Thoracic aorta endothelial cell (primary cell): ENCODE measurements around the gene F2. TPM values are rescaled to one million over a fixed set of nuclear protein-coding genes. Genes with fewer than 3 reads are reported as not detected.
A peak's percentile ranks its signal among the peaks of the same experiment; 100 is the strongest.

ENCODE experiments used
- small RNA-seq: library from RNA; depleted of rRNA; stranded (forward); fragments of <200 nt; gene quantifications from one replicate; pipeline ENCODE3, GENCODE V24; 2012
- total RNA-seq: library from RNA; depleted of rRNA; stranded (reverse); fragments of >200 nt; gene quantifications from 2 replicates; pipeline ENCODE4 v1.2.3, GENCODE V29; 2012

F2 gene
- not detected in 2 replicates for total RNA-seq

GRCh38 chr11:46719048-46719542 is at the start of gene F2:
Gene F2 (plus strand): TSS chr11:46719213. CDS start chr11:46719236, 23 bp downstream.

GRCh38 chr11:46700241-46701077 is 18.6 kb upstream of the F2 start, which contains the start of the genes ARHGAP1 and ZNF408:
Gene ARHGAP1 (minus strand): TSS chr11:46700619. CDS start chr11:46696107, 4,512 bp downstream.
Gene ZNF408 (plus strand): TSS chr11:46701031. CDS start chr11:46701048, 17 bp downstream.

Small RNAs within 50 kb of the gene (small RNA-seq; reads per million reads assigned to genes)
- gene MIR5582: 3.9 reads per million, percentile 73 among the genes with 10 or more reads in this experiment
- not detected for gene RF00573
- gene SNORD67: 271 reads per million, percentile 99 among the genes with 10 or more reads in this experiment

Other genes with a start within 250 kb of the F2 start
- 19.1 and 31.6 TPM in 2 replicates for gene AMBRA1, start 125.2 kb upstream of the F2 start, total RNA-seq
- gene HARBI1, start 102.0 kb upstream of the F2 start, total RNA-seq: 3.3 and 4.3 TPM in 2 replicates
- 47.6 and 55.6 TPM in 2 replicates for gene ATG13, start 101.7 kb upstream of the F2 start, total RNA-seq
- gene ARHGAP1, start 18.6 kb upstream of the F2 start, total RNA-seq: 29.3 and 34.5 TPM in 2 replicates
- 6.7 and 8.9 TPM in 2 replicates for gene ZNF408, start 18.2 kb upstream of the F2 start, total RNA-seq
- gene CKAP5, start 127.1 kb downstream of the F2 start, total RNA-seq: 124 and 152 TPM in 2 replicates
- gene LRP4, start 199.3 kb downstream of the F2 start, total RNA-seq: 0.93 and 1.5 TPM in 2 replicates
- gene CSTPP1, start 217.5 kb downstream of the F2 start, total RNA-seq: 20.6 and 26.9 TPM in 2 replicates